ENCODE data around the gene ANKRD27.
A peak's percentile ranks its signal among the peaks of the same experiment; 100 is the strongest.
"Not testable (repeated sequence)": the region's sequence is repeated elsewhere in the genome, so short reads cannot be mapped to it uniquely, and the experiment has no call there.

The ANKRD27 gene

GRCh38 chr19:32694851-32695250 is 19.9 kb upstream of the ANKRD27 start:
- DNase-seq; H3K27me3 ChIP-seq (ENCODE audit: insufficient read depth, low read depth, severe bottlenecking); H3K9me3 ChIP-seq (ENCODE audit: severe bottlenecking); H3K4me3 ChIP-seq (ENCODE audit: low read depth, low read length); H3K27ac ChIP-seq: not testable (repeated sequence)
- H3K36me3 ChIP-seq: peaks cover 15% of the 10 kb centered on the region

- DNase-seq; H3K9me3 ChIP-seq (ENCODE audit: severe bottlenecking); H3K27ac ChIP-seq; H3K4me3 ChIP-seq (ENCODE audit: low read depth, low read length); H3K36me3 ChIP-seq; H3K27me3 ChIP-seq (ENCODE audit: insufficient read depth, low read depth, severe bottlenecking): not testable (repeated sequence)
Measured at GRCh38 chr19:32694316-32694715, 19.3 kb upstream of the ANKRD27 start.

- H3K4me3 ChIP-seq (ENCODE audit: low read depth, low read length); H3K27ac ChIP-seq; DNase-seq; H3K36me3 ChIP-seq; H3K9me3 ChIP-seq (ENCODE audit: severe bottlenecking); H3K27me3 ChIP-seq (ENCODE audit: insufficient read depth, low read depth, severe bottlenecking): not testable (repeated sequence)
Measured at GRCh38 chr19:32693151-32694108, 18.4 kb upstream of the ANKRD27 start.

GRCh38 chr19:32692727-32693061 is 17.7 kb upstream of the ANKRD27 start:
- Histone ChIP-seq H3K27ac (peak overlapping the region; percentile 74; the same call in 1 of the 2 replicates), H3K9me3 (ENCODE audit: severe bottlenecking) (no peaks in the 10 kb centered on the region), H3K4me3 (ENCODE audit: low read depth, low read length) (peak overlapping the region; percentile 60), H3K27me3 (ENCODE audit: insufficient read depth, low read depth, severe bottlenecking) (no peaks in the 10 kb centered on the region), H3K36me3 (peaks cover 6% of the 10 kb centered on the region)
- TF ChIP-seq CTCF (IDR thresholded peaks at IDR 0.05; ENCODE audit: low read depth, low read length): no peak
- DNase-seq: no peak

GRCh38 chr19:32691952-32692726 is 17.2 kb upstream of the ANKRD27 start:
- no peak for TF ChIP-seq CTCF (IDR thresholded peaks at IDR 0.05; ENCODE audit: low read depth, low read length)
- H3K27ac ChIP-seq: peak overlapping the region; percentile 74
- peak; percentile 46 for DNase-seq

GRCh38 chr19:32691291-32691951 is 16.4 kb upstream of the ANKRD27 start, which contains the start of gene NUDT19:
Gene NUDT19 (plus strand): TSS chr19:32691821. CDS start chr19:32691961, 140 bp downstream.
- H3K36me3 ChIP-seq: peaks cover 6% of the 10 kb centered on the region
- H3K4me3 ChIP-seq (ENCODE audit: low read depth, low read length): peak within 1 kb of the TSS; percentile 60
- peak within 1 kb of the TSS; percentile 74 for H3K27ac ChIP-seq
- DNase-seq: peak; percentile 92
- no peak for TF ChIP-seq CTCF (IDR thresholded peaks at IDR 0.05; ENCODE audit: low read depth, low read length)
- H3K27me3 ChIP-seq (ENCODE audit: insufficient read depth, low read depth, severe bottlenecking): no peaks in the 10 kb centered on the region
- no peaks in the 10 kb centered on the region for H3K9me3 ChIP-seq (ENCODE audit: severe bottlenecking)

More at GRCh38 chr19:32691952-32692726, 17.2 kb upstream of the ANKRD27 start:
- H3K9me3 ChIP-seq (ENCODE audit: severe bottlenecking): no peaks in the 10 kb centered on the region
- H3K27me3 ChIP-seq (ENCODE audit: insufficient read depth, low read depth, severe bottlenecking): no peaks in the 10 kb centered on the region
- peak overlapping the region; percentile 60 for H3K4me3 ChIP-seq (ENCODE audit: low read depth, low read length)
- H3K36me3 ChIP-seq: peaks cover 6% of the 10 kb centered on the region

- no peak overlapping the region for H3K27ac ChIP-seq
- no peak overlapping the region for H3K4me3 ChIP-seq (ENCODE audit: low read depth, low read length)
- no peaks in the 10 kb centered on the region for H3K9me3 ChIP-seq (ENCODE audit: severe bottlenecking)
- no peak for DNase-seq
- H3K36me3 ChIP-seq: peaks cover 2% of the 10 kb centered on the region
- no peak for TF ChIP-seq CTCF (IDR thresholded peaks at IDR 0.05; ENCODE audit: low read depth, low read length)
- H3K27me3 ChIP-seq (ENCODE audit: insufficient read depth, low read depth, severe bottlenecking): no peaks in the 10 kb centered on the region
Measured at GRCh38 chr19:32688311-32688710, 13.3 kb upstream of the ANKRD27 start.

Data from WERI-Rb-1 (cell line).